Measurements from ENCODE around the gene TRMT61A.
A peak's percentile ranks its signal among the peaks of the same experiment; 100 is the strongest.

TRMT61A gene

GRCh38 chr14:103550451-103551337 is 21.7 kb downstream of the TRMT61A start:
- TF ChIP-seq, protein P1, sequence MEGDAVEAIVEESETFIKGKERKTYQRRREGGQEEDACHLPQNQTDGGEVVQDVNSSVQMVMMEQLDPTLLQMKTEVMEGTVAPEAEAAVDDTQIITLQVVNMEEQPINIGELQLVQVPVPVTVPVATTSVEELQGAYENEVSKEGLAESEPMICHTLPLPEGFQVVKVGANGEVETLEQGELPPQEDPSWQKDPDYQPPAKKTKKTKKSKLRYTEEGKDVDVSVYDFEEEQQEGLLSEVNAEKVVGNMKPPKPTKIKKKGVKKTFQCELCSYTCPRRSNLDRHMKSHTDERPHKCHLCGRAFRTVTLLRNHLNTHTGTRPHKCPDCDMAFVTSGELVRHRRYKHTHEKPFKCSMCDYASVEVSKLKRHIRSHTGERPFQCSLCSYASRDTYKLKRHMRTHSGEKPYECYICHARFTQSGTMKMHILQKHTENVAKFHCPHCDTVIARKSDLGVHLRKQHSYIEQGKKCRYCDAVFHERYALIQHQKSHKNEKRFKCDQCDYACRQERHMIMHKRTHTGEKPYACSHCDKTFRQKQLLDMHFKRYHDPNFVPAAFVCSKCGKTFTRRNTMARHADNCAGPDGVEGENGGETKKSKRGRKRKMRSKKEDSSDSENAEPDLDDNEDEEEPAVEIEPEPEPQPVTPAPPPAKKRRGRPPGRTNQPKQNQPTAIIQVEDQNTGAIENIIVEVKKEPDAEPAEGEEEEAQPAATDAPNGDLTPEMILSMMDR (conservative IDR thresholded peaks at IDR 0.05; ENCODE audit: low read depth, low read length), result no peak
- no peak for DNase-seq (ENCODE audit: low read depth)
- no peak overlapping the region for H3K4me3 ChIP-seq (ENCODE audit: low read depth, low read length)

GRCh38 chr14:103551338-103551762 is 22.4 kb downstream of the TRMT61A start:
- TF ChIP-seq, protein P1 (conservative IDR thresholded peaks at IDR 0.05; ENCODE audit: low read depth, low read length), result no peak
- H3K4me3 ChIP-seq (ENCODE audit: low read depth, low read length), result no peak overlapping the region
- peak; percentile 45 for DNase-seq (ENCODE audit: low read depth)

DNA sequence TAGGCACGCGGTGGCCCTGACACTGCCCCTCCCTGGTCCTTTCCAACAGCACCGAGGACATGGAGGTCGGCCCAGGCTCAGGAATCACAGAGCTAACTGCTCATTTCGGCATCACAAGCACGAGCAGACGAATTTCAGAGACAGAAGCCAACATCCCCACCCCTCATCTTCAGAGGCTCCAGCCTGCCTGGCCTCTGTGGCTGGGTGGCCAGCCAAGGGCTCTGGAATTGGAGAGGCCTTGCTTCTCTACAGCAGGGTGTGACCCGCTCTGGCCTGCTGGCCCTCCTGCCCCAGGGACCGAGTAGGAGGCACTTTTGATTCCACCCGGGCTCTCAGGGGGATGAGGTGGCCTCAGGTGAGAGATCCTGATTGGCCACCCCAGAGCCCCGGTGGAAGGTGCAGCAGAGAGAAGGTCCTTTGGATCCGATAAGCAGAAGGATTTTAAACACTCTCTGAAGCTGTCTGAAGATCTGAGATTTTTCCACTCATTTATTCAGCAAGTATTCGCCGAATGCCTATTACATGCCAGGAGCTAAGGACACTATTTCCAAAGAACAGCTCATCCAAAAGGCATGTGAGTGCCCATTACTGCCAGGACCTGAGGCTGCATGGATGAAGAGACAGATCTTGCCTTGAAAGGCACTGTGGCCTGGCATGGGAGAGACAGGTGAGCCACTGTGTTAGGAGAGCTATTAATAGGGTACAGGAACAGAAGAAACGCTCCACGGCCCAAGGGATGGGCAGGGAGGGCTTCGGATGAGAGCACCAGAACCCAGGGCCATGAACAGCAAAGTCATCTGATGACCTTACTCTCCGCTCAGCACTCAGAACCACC is 23.2 kb downstream of the TRMT61A start:
- no peak for DNase-seq (ENCODE audit: low read depth)
- H3K4me3 ChIP-seq (ENCODE audit: low read depth, low read length), result no peak overlapping the region
- TF ChIP-seq, protein P1 (conservative IDR thresholded peaks at IDR 0.05; ENCODE audit: low read depth, low read length), result no peak

- TF ChIP-seq, protein P1 (conservative IDR thresholded peaks at IDR 0.05; ENCODE audit: low read depth, low read length), result no peak
- no peak overlapping the region for H3K4me3 ChIP-seq (ENCODE audit: low read depth, low read length)
- no peak for DNase-seq (ENCODE audit: low read depth)
These were observed 23.8 kb downstream of the TRMT61A start for GRCh38 chr14:103552846-103553210.

- no peak for DNase-seq (ENCODE audit: low read depth)
- no peak overlapping the region for H3K4me3 ChIP-seq (ENCODE audit: low read depth, low read length)
- TF ChIP-seq, protein P1 (conservative IDR thresholded peaks at IDR 0.05; ENCODE audit: low read depth, low read length), result no peak
These were observed 26.8 kb downstream of the TRMT61A start for GRCh38 chr14:103555559-103556337.

DNA sequence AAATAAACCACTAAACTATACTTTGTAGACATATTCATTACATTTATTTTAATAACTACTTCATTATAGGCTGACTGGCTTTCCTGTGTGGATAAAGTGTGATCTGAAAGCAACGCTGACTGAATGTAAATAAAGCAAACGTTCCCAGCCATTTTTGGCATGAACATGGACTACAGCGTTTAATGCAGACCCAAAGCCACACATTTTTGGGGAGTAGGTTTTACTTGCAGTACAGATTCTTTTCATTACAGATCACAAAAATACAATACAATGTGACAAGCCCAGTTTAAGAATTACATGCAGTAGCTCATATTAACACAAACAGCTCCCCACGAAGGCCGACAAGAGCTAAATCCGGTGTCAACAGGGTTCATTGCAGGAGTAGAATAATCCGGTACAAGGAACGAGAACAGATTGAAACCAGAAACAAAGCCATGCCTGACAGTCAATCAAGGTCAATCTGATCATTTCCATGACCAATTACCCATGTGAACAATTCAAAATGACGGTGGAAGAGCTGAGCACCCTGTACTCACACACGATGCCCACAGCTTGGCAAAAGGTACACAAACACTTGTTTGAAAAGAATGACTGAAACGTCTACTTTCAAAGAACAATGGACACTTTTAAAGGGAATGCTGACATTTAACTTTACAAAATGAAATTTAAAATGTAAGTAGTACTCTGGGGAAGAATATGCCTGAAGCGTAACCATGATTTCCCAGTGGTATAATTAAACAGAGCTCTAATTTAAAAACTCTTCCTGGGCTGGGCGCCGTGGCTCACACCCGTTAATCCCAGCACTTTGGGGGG is 28.2 kb downstream of the TRMT61A start:
- no peak overlapping the region for H3K4me3 ChIP-seq (ENCODE audit: low read depth, low read length)
- no peak for DNase-seq (ENCODE audit: low read depth)
- TF ChIP-seq, protein P1 (conservative IDR thresholded peaks at IDR 0.05; ENCODE audit: low read depth, low read length), result no peak
